ENCODE measurements around the gene FZD1.

The FZD1 gene

DNA sequence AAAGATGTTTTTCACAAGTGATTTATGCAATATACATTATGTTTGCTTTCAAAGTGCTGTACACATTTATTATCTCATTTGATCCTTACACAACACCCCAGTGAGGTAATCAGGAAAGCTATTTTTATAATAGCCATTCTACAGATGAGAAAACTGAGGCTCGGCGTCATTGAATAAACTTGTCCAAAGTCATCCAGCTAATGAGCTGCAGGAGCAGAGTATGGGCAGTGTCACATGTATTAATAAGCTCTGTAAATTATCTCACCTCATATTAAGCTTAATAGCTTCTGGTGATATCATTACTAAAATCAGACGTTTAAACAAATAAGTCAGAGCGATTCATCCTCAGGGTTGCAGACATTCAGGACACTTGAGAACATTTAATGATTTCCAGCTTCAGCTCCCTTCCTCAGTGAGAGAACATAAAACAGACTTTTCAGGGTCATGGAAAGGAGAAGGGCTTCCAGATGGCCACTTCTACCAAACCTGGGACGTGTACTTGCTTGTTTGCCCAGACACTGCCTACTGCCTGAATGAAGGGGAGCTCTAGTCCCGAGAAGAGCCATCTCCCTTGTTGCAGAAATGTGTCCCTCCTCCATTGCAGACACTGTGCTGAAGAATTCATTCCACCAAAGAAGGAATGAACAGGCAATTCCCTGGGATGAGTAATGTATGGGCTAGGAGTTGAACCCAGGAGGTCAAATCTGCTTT, 20.5 kb upstream of the FZD1 start:
- no peak for DNase-seq

DNA sequence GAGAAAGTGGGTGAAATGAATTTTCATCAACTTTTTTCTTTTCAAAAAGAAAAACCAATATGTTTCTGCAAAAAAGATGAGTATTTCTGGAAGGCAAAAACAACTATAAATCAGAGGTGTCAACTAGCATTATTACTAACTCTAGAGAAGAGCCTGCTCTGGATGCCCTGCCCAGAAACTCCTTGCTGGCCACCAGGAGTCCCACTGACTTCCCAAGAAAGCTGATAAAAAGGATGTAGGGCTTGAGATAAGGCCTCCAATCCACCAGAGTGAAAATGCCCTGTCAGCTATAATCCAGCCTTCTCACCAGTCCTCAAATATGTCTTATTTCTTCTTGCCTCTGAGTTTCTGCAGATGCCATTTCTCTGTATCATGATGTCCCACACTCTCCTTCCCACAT, 16.7 kb upstream of the FZD1 start:
- no peak for DNase-seq
- Histone ChIP-seq H3K36me3 (no peaks in the 10 kb centered on the region), H3K4me3 (ENCODE audit: low read depth, low read length) (no peak overlapping the region), H3K27me3 (no peaks in the 10 kb centered on the region), H3K9me3 (no peaks in the 10 kb centered on the region), H3K4me1 (no peaks in the 10 kb centered on the region)
- TF ChIP-seq, protein P1, sequence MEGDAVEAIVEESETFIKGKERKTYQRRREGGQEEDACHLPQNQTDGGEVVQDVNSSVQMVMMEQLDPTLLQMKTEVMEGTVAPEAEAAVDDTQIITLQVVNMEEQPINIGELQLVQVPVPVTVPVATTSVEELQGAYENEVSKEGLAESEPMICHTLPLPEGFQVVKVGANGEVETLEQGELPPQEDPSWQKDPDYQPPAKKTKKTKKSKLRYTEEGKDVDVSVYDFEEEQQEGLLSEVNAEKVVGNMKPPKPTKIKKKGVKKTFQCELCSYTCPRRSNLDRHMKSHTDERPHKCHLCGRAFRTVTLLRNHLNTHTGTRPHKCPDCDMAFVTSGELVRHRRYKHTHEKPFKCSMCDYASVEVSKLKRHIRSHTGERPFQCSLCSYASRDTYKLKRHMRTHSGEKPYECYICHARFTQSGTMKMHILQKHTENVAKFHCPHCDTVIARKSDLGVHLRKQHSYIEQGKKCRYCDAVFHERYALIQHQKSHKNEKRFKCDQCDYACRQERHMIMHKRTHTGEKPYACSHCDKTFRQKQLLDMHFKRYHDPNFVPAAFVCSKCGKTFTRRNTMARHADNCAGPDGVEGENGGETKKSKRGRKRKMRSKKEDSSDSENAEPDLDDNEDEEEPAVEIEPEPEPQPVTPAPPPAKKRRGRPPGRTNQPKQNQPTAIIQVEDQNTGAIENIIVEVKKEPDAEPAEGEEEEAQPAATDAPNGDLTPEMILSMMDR (IDR thresholded peaks at IDR 0.05; ENCODE audit: low read depth, low read length), result no peak

More for the DNA sequence above, 20.5 kb upstream of the FZD1 start:
- Histone ChIP-seq H3K4me3 (ENCODE audit: low read depth, low read length) (no peak overlapping the region), H3K9me3 (no peaks in the 10 kb centered on the region), H3K4me1 (no peaks in the 10 kb centered on the region), H3K36me3 (no peaks in the 10 kb centered on the region), H3K27me3 (no peaks in the 10 kb centered on the region)
- TF ChIP-seq, protein P1 (IDR thresholded peaks at IDR 0.05; ENCODE audit: low read depth, low read length), result no peak

DNA sequence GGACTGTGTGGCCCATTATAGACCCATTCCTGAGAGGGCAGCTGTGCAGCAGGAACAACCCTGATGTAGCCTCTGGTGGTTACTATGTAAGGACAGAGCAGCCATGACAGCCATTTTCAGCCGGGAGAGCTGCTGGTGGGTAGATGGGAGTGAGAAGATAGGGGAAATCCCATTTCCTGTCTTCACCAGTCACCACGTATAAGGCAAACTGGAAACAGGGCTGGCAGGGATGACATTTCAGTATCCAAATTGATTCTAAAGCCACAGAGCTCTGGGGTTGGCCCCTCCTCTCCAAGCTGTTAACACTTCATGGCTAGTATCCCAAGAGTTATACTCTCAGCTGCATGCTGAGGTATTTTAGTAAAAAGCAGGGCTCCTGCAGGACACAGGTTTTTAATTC, 15.2 kb upstream of the FZD1 start:
- no peak overlapping the region for H3K4me3 ChIP-seq (ENCODE audit: low read depth, low read length)
- no peak for DNase-seq
- no peaks in the 10 kb centered on the region for H3K4me1 ChIP-seq
- H3K9me3 ChIP-seq, result no peaks in the 10 kb centered on the region
- TF ChIP-seq, protein P1 (IDR thresholded peaks at IDR 0.05; ENCODE audit: low read depth, low read length), result no peak
- H3K27me3 ChIP-seq, result no peaks in the 10 kb centered on the region
- H3K36me3 ChIP-seq, result no peaks in the 10 kb centered on the region

- Histone ChIP-seq H3K4me1 (no peaks in the 10 kb centered on the region), H3K36me3 (no peaks in the 10 kb centered on the region), H3K27me3 (no peaks in the 10 kb centered on the region), H3K9me3 (no peaks in the 10 kb centered on the region), H3K4me3 (ENCODE audit: low read depth, low read length) (no peak overlapping the region)
- DNase-seq, result no peak
- TF ChIP-seq, protein P1 (IDR thresholded peaks at IDR 0.05; ENCODE audit: low read depth, low read length), result no peak
Measured at GRCh38 chr7:91249506-91250233, 14.6 kb upstream of the FZD1 start.

DNA sequence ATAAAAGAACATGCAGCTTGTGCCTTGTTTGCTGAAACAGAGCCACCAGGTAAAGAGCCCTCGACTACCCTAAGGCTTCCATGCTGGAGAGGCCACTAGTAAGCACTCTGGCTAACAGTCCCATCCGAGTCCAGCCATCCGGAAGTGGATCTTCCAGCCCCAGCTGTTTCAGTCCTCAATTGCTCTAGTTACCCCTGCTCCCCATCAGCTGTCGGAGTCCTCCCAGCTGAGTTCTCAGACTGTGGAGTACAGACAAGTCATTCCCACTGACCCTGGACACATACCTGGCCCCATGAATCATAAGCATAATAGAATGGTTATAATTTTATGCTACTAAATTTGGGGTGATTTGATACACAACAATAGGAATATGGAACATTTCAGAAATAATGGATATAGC, 13.5 kb upstream of the FZD1 start:
- no peaks in the 10 kb centered on the region for H3K27me3 ChIP-seq
- H3K9me3 ChIP-seq, result no peaks in the 10 kb centered on the region
- no peaks in the 10 kb centered on the region for H3K36me3 ChIP-seq
- H3K4me3 ChIP-seq (ENCODE audit: low read depth, low read length), result no peak overlapping the region
- DNase-seq, result no peak
- no peaks in the 10 kb centered on the region for H3K4me1 ChIP-seq
- TF ChIP-seq, protein P1 (IDR thresholded peaks at IDR 0.05; ENCODE audit: low read depth, low read length), result no peak

- Histone ChIP-seq H3K4me3 (ENCODE audit: low read depth, low read length) (no peak overlapping the region), H3K9me3 (no peaks in the 10 kb centered on the region), H3K27me3 (no peaks in the 10 kb centered on the region), H3K36me3 (no peaks in the 10 kb centered on the region), H3K4me1 (no peaks in the 10 kb centered on the region)
- DNase-seq, result no peak
- TF ChIP-seq, protein P1 (IDR thresholded peaks at IDR 0.05; ENCODE audit: low read depth, low read length), result no peak
Measured at GRCh38 chr7:91251877-91252276, 12.4 kb upstream of the FZD1 start.
